Muscle layer of colon (tissue), 2 donors: Measurements from ENCODE around the gene EIF4E2.

ENCODE experiments used
- H3K27ac ChIP-seq: one replicate; pipeline ENCODE4 v1.7.0; 2013; ENCODE audit warnings: low read depth, mild to moderate bottlenecking, low read length, moderate library complexity
- H3K27me3 ChIP-seq, 2 donors: one replicate each; pipeline ENCODE4 v1.7.0; 2013; ENCODE audit warnings: low read length in 2 of 2, mild to moderate bottlenecking in 2 of 2; ENCODE audit not compliant: insufficient read depth in 2 of 2, control insufficient read depth in 1 of 2
- H3K36me3 ChIP-seq: one replicate; pipeline ENCODE4 v1.7.0; 2013; ENCODE audit warnings: mild to moderate bottlenecking, low read length; ENCODE audit not compliant: insufficient read depth
- H3K4me1 ChIP-seq: one replicate; pipeline ENCODE4 v1.7.0; 2013; ENCODE audit warnings: mild to moderate bottlenecking, low read length; ENCODE audit not compliant: insufficient read depth
- H3K4me3 ChIP-seq, 2 donors: one replicate each; pipeline ENCODE4 v1.7.0; 2013; ENCODE audit warnings: low read length in 2 of 2, low read depth in 1 of 2, mild to moderate bottlenecking in 1 of 2, moderate library complexity in 1 of 2
- H3K9ac ChIP-seq: one replicate; pipeline ENCODE4 v1.7.0; 2013; ENCODE audit warnings: low read length
- H3K9me3 ChIP-seq: one replicate; pipeline ENCODE4 v1.7.0; 2013; ENCODE audit warnings: mild to moderate bottlenecking, low read length
- donor health status: abdominal sarcoma.
- donor health status: Adenocarcinoma of cecum.

The EIF4E2 gene

GRCh38 chr2:232541195-232541960, 9.1 kb upstream of the EIF4E2 start:
- H3K9me3 ChIP-seq: no peaks in the 10 kb centered on the region
- no peaks in the 10 kb centered on the region for H3K36me3 ChIP-seq
- no peak overlapping the region for H3K4me3 ChIP-seq
- peaks cover 9 to 28% of the 10 kb centered on the region in 2 donors for H3K27me3 ChIP-seq
- no peak overlapping the region for H3K9ac ChIP-seq
- no peaks in the 10 kb centered on the region for H3K4me1 ChIP-seq
- no peak overlapping the region for H3K27ac ChIP-seq

DNA sequence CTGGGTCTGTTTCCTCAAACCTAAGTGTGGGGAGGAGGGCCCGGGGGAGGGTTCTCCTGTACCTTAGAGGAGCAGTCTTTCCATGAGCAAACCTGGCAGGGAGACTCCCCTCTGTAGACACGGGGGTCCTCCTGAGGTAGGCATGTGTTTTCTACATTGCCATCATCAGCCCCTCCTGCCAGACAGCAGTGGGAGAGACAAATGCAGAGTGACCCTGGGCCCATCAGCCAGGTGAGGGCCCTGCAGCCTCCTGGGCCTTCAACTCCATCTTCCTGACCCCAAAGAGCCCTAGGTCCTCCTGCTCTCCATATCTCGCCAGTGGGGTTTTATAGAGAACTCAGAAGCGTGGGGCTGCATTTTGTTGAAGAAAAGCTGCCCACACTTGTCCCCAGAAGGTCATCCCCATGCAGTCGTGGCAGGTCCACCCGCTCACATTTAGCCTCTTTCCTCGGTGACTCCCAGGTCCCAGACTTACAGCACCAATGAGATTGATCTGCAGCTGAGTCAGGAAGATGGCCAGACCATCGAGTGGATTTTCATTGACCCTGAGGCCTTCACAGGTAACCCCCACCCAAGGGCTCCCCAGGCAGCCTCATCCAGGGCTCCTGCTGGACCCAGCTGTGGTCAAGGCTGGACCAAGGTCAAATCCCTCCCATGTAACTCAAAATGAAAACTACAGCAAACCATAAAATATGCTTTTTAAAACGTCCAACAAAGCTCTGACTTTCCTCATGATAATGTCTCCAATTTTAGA, 8.4 kb upstream of the EIF4E2 start:
- H3K9me3 ChIP-seq: no peaks in the 10 kb centered on the region
- no peaks in the 10 kb centered on the region for H3K4me1 ChIP-seq

GRCh38 chr2:232542715-232543467, 7.6 kb upstream of the EIF4E2 start:
- no peaks in the 10 kb centered on the region for H3K36me3 ChIP-seq
- no peaks in the 10 kb centered on the region for H3K9me3 ChIP-seq
- no peaks in the 10 kb centered on the region for H3K4me1 ChIP-seq
- no peak overlapping the region for H3K27ac ChIP-seq
- no peak overlapping the region for H3K4me3 ChIP-seq
- H3K9ac ChIP-seq: no peak overlapping the region
- H3K27me3 ChIP-seq: peaks cover 0 to 17% of the 10 kb centered on the region in 2 donors

More for the DNA sequence above, 8.4 kb upstream of the EIF4E2 start:
- Histone ChIP-seq H3K27ac (no peak overlapping the region), H3K4me3 (no peak overlapping the region), H3K9ac (no peak overlapping the region), H3K36me3 (no peaks in the 10 kb centered on the region), H3K27me3 (peaks cover 4 to 24% of the 10 kb centered on the region in 2 donors)

DNA sequence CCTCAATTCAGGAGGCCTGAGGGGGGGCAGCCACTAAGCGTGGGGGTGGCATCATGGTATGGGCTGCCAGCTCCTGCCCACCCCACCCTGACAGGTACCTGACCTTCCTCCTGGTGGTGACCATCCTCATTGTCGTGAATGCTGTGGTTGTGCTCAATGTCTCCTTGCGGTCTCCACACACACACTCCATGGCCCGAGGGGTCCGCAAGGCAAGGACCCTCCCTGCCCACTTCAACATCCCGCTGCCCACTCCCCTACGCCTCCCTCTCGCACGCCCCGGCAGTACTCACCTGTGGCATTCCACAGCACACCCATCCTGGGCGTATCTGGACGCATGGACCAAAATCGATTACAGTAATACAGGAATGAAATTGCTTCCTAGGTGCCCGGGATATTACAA, 7.0 kb upstream of the EIF4E2 start:
- Histone ChIP-seq H3K4me3 (no peak overlapping the region), H3K27ac (no peak overlapping the region), H3K4me1 (no peaks in the 10 kb centered on the region), H3K9me3 (no peaks in the 10 kb centered on the region), H3K27me3 (peaks cover 0 to 17% of the 10 kb centered on the region in 2 donors), H3K9ac (no peak overlapping the region), H3K36me3 (no peaks in the 10 kb centered on the region)

DNA sequence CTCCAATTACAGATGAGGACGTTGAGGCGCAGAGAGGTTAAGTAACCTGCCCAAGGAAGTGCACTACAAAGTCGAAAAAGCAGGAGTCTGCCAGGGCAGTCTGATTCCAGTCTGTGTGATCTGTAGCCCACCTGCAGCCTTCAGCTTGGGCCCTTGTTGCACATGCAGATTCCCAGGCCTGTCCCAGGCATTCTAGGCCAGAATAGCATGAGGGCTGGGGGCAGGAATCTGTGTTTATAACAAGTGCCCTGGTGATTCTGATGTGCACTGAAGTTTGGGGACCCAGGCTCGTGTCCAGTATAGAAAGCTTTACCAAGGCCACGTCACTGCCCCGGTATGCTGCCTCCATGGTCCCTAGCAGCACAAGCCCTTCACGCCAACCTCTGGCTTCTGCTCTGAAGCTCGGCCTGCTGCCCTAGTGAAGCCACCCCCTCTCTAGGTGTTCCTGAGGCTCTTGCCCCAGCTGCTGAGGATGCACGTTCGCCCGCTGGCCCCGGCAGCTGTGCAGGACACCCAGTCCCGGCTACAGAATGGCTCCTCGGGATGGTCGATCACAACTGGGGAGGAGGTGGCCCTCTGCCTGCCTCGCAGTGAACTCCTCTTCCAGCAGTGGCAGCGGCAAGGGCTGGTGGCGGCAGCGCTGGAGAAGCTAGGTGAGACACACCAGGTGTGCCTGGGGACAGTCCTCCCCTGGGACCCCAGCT, 6.4 kb upstream of the EIF4E2 start:
- H3K27ac ChIP-seq: no peak overlapping the region
- H3K9ac ChIP-seq: no peak overlapping the region
- peaks cover 0 to 17% of the 10 kb centered on the region in 2 donors for H3K27me3 ChIP-seq

DNA sequence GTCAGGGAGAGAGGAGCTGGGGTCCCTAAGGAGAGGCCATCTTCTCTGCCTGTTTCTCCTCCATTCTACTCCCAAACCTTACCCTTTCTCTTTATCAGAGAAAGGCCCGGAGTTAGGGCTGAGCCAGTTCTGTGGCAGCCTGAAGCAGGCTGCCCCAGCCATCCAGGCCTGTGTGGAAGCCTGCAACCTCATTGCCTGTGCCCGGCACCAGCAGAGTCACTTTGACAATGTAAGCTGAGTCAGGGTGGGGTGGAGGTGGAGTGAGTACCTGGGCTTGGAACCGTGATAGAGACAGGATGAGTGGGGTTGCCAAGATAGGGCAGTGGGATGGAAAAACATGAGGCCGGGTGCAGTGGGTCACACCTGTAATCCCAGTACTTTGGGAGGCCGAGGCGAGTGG, 5.8 kb upstream of the EIF4E2 start:
- Histone ChIP-seq H3K4me1 (no peaks in the 10 kb centered on the region), H3K27me3 (peaks cover 0 to 11% of the 10 kb centered on the region in 2 donors), H3K36me3 (no peaks in the 10 kb centered on the region), H3K4me3 (no peak overlapping the region), H3K9me3 (no peaks in the 10 kb centered on the region), H3K9ac (no peak overlapping the region), H3K27ac (no peak overlapping the region)

More for the DNA sequence above, 6.4 kb upstream of the EIF4E2 start:
- Histone ChIP-seq H3K4me3 (no peak overlapping the region), H3K9me3 (no peaks in the 10 kb centered on the region), H3K36me3 (no peaks in the 10 kb centered on the region), H3K4me1 (no peaks in the 10 kb centered on the region)

- H3K27me3 ChIP-seq: no peaks in the 10 kb centered on the region
- no peak overlapping the region for H3K4me3 ChIP-seq
- no peaks in the 10 kb centered on the region for H3K9me3 ChIP-seq
- no peak overlapping the region for H3K27ac ChIP-seq
- no peaks in the 10 kb centered on the region for H3K36me3 ChIP-seq
- no peak overlapping the region for H3K9ac ChIP-seq
- no peaks in the 10 kb centered on the region for H3K4me1 ChIP-seq
Measured at GRCh38 chr2:232545511-232546375, 4.7 kb upstream of the EIF4E2 start.

DNA sequence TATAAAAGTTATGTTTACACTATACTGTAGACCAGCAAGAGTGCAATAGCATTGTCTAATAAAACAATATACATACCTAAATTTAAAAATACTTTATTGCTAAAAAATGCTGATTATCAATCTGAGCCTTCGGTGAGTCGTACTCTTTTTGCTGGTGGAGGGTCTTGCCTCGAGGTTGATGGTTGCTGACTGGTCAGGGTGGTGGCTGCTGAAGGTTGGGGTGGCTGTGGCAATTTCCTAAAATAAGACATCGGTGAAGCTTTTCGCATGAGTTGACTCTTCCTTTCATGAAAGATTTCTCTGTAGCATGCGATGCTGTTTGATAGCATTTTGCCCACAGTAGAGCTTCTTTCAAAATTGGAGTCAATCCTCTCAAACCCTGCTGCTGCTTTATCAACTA, 2.5 kb upstream of the EIF4E2 start:
- H3K27me3 ChIP-seq: no peaks in the 10 kb centered on the region
- H3K9ac ChIP-seq: no peak overlapping the region
- no peak overlapping the region for H3K27ac ChIP-seq
- H3K9me3 ChIP-seq: no peaks in the 10 kb centered on the region
- peaks cover 12% of the 10 kb centered on the region for H3K4me1 ChIP-seq
- H3K4me3 ChIP-seq: no peak overlapping the region
- H3K36me3 ChIP-seq: no peaks in the 10 kb centered on the region

DNA sequence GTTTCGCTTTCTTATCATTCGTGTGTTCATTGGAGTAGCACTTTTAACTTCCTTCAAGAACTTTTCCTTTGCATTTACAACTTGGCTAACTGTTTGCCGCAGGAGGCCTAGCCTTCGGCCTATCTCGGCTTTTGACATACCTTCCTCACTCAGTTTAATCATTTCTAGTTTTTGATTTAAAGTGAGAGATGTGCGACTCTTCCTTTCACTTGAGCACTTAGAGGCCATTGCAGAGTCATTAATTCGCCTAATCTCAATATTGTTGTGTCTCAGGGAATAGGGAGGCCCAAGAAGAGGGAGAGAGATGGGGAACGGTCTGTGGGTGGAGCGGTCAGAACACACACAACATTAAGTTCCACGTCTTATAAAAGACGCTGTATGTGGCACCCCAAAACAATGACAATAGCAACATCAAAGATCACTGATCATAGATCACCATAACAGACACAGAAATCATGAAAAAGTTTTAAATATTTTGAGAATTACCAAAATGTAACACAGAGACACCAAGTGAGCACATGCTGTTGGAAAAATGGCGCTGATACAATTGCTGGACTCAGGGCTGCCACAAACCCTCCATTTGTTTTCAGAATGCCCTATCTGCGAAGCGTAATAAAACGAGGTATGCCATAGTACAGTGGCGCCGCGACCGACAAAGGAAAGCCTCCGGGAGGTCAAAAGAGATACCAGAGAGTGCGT, 685 bp upstream of the EIF4E2 start:
- Histone ChIP-seq H3K27me3 (no peaks in the 10 kb centered on the region), H3K36me3 (no peaks in the 10 kb centered on the region), H3K9me3 (no peaks in the 10 kb centered on the region), H3K27ac (peak overlapping the region; percentile 84), H3K4me3 (peak overlapping the region; percentile 72 to 94), H3K4me1 (peaks cover 18% of the 10 kb centered on the region), H3K9ac (peak overlapping the region; percentile 70)

DNA sequence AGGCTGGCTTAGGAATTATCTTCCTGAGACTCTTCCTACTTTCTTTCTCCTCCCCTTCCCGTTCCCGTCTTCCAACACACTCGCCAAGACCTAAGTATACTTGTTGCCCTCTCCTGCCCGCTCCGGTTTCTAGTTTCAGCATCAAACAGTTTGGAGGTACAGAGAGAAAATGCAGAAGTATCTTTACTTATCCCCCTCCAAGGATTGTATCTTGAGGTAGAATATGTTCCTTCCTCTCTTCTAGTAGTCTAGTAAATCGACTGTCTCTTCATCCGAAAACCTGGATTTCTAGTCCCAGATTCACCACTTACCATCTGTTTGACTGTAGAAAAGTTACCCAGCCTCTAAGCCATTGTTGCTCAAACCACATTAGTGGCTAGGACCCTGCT, 755 bp downstream of the EIF4E2 start:
- Histone ChIP-seq H3K27me3 (no peaks in the 10 kb centered on the region), H3K4me3 (peak overlapping the region; percentile 72 to 94), H3K27ac (peak overlapping the region; percentile 84), H3K9me3 (no peaks in the 10 kb centered on the region), H3K9ac (peak overlapping the region; percentile 70), H3K36me3 (no peaks in the 10 kb centered on the region), H3K4me1 (peaks cover 18% of the 10 kb centered on the region)
